Measurements from ENCODE around the gene ELOVL1.

GRCh38 chr1:43345120-43345519 lies 22.7 kb downstream of the ELOVL1 start:
- TF ChIP-seq ZNF143 (CRISPR knock-in tag; IDR thresholded peaks at IDR 0.05) (no peak), HNF4G (IDR thresholded peaks at IDR 0.05; ENCODE audit: borderline replicate concordance, low read depth, low read length) (no peak), HNF4G (CRISPR knock-in tag; IDR thresholded peaks at IDR 0.05; ENCODE audit: borderline replicate concordance, low read depth) (no peak), KAT7 (CRISPR knock-in tag; IDR thresholded peaks at IDR 0.05; ENCODE audit: borderline replicate concordance) (no peak), PREB (CRISPR knock-in tag; IDR thresholded peaks at IDR 0.05) (no peak), ZNF441 (CRISPR knock-in tag; IDR thresholded peaks at IDR 0.05; ENCODE audit: borderline replicate concordance) (no peak), DDIT3 (CRISPR knock-in tag; IDR thresholded peaks at IDR 0.05) (no peak), JUNB (CRISPR knock-in tag; IDR thresholded peaks at IDR 0.05; ENCODE audit: borderline replicate concordance) (no peak), RORA (CRISPR knock-in tag; IDR thresholded peaks at IDR 0.05) (no peak), XBP1 (CRISPR knock-in tag; IDR thresholded peaks at IDR 0.05) (no peak)
